GM18507 (cell line): Measurements from ENCODE around the gene CMTM4.
"Not testable (repeated sequence)": the region's sequence is repeated elsewhere in the genome, so short reads cannot be mapped to it uniquely, and the experiment has no call there.

Experiments
- DNase-seq: peaks from one replicate; pipeline ENCODE4 v3.0.0; 2011; ENCODE audit warnings: low read depth; ENCODE audit not compliant: insufficient read length; ENCODE audit errors: extremely low spot score
- FAIRE-seq: peaks from 2 replicates; lab custom pipeline; 2011; peaks lifted over from hg19 to GRCh38; lab: Jason Lieb, UNC

The CMTM4 gene

DNA sequence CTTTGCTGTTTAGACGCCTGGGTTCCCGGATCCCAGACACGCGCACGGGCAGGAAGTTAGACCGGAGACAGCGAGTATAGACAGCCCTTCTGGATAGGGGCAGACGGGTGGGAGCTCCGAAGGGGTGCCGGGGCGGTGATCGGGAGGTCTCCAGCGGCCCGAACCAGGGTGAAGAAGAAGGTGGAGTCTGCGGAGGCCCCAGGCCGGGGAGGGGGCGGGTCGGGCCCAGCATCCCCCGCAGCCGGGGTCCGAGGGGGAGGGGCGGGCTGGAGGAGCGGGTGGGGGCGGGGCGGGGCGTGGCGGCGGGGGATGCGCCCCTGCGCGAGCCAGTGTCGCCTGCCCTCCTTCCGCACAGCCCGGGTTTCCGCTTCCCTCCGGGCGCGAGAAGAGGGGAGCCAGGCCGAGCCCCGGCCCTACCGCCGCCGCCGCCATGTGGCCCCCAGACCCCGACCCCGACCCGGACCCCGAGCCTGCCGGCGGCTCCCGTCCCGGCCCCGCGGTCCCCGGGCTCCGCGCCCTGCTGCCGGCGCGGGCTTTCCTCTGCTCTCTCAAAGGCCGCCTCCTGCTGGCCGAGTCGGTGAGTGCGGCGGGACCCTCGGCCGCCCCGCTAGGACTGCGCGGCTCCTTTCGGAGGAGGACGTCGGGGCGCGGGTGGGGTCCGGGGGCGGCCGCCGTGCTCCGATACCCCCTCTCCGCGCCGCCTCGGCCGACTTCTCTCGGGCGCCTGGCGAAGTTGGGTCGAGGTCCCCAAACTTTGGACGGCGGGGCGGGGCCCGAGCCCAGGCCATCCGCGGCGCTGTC is 92.0 kb downstream of the CMTM4 start, which contains the start of gene CMTM3:
TSS of gene CMTM3 (plus strand) at position 329 of the 801 bp plus-strand sequence. CDS start at position 431, 102 bp downstream.
- no peak for FAIRE-seq
- DNase-seq, result peak; percentile 54

DNA sequence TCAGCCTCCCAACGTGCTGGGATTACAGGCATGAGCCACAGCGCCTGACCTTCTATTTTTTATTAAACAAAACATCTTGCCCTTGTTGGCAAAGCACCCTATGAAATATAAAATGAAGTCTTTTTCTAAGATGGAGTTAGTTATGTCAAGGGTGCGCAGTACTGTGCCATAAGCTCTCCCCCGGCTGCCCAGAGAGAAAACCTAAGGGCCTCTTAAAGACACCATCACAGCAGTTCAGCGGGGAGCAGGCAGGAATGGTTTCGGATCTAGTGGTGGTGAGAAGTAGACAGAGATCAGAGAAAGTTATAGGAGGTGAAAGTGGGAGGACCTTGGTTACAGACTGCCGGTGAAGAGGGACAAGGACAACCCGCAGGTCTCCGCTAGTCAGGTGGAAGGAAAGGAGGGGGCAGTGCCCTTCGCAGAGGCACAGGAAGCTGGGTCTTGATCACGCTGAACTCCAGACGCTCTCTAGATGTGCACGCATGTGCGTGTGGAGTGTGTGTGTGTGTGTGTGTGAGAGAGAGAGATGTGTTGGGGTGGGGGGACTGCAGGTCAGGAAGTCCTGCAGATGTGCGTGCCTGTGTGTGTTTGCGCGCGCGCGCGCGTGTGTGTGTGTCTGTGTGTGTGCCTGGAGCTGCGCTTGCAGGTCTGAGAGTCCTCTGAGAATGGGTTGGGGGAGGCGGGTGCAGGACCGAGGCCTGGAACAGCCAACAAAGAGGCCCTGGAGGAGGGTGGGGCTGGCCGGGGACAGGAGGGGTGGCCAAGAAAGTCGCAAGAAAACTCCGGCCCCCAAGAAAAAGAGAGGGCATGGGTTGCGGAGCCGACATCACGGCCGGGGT is 92.8 kb downstream of the CMTM4 start:
- FAIRE-seq (peak; percentile 73), DNase-seq (no peak)

DNA sequence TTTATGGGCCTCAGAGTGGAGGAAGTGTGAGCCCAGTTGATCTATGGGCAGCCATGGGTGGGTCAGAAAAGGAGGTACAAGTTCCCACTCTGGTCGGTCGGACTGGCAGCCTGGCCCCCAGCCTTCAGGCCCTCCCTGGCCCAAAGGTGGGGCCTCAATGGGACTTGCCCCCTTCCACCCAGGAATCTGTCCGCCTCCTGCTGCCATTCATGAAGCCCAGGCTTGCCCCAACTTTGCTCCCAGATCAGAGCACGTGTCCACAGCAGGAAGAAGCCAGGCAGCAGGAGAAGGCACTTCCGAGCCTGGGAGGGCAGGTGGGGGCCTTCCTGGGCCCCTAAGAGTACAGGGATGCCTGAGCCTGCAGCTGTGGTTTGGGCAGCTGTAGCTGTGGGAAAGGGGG is 95.1 kb downstream of the CMTM4 start:
- FAIRE-seq, result no peak

DNA sequence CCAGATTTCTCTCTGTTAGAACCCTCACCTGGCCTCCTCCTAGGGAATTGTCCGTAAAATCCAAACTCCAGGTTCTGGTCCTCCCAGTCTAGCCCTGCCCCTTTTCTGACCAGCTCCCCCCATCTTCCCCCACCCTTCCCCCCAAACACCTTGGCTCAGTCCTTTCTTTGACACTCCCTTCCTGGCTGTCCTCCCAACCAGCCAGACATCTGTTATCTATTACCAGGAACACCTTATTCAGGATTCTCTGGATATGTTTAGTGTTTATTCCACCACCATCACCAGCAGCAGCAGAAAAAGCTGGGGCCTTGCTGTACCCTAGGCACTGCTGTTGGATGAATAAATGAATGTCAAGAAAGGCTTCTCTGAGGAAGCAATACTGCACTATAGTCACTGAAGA is 96.1 kb downstream of the CMTM4 start:
- FAIRE-seq, result no peak
- DNase-seq, result no peak

More for the DNA sequence above, 95.1 kb downstream of the CMTM4 start:
- no peak for DNase-seq

DNA sequence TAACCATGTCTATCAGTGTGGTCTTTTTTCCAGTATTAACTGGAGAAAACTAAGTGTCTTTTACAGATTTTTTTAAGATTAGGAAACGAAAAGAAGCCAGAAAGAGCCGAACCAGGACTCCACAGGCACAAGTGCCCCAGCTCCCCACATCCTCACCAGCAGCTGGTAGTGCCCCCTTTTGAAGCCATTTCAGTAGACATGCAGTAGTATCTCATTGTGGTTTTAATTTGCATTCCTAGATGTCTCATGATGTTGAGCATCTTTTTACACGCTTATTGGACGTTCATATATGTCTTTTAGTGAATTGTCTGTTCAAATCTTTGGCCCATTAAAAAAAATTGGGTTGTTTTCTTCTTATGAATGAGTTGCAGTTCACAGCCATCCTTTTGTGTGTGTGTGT is 96.8 kb downstream of the CMTM4 start:
- no peak for FAIRE-seq

DNA sequence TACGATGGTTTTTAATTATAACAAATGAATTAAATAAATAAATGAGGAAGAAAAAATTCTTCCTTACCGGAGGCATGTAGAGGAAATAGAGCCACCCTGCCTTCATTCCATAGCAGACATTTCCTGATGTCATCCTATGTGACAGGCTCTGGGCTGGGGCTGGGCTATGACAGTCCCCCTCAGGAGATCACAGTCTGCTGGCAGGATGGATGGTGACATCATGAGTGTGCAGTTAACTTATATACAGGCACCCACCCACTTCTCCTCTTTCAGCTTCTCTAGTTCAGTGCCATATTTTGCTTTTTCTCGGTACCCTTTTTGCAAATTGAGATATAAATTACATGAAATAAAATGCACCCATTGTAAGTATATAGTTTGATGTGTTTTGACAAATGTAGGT is 98.4 kb downstream of the CMTM4 start:
- DNase-seq, result no peak

More for the DNA sequence above, 96.8 kb downstream of the CMTM4 start:
- no peak for DNase-seq

DNA sequence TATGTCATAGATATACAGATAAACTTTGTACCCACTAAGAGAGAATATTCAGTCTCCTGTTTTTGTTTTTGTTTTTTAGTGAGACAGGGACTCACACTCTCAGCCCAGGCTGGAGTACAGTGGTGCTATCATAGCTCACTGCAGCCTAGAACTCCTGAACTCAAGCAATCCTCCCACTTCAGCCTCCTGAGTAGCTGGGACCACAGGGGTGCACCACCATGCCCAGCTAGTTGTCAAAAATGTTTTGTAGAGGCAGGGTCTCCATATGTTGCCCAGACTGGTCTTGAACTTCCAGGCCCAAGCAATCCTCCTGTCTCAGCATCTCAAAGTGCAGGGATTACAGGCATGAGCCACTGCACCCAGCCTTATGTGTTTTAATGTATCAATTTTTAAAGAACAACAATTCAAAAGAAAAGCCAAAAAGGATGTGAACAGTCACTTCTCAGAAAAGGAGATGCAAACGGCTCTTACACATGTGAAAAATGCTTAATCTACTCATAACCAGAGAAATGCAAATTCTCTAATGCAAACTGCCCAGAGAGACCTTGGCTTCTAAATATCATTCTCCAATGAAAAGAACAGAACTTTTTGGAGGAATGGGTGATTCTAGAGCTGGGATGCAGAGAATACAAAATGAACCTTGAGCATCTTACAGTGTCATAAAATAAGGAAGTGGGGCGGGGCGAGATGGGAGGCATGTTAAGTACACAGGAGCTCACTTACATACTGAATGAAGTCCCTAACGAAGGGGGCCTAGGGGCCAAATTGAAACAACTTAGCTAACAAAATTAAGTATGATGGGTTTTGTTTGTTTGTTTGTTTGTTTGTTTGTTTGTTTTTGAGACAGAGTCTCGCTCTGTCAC is 99.3 kb downstream of the CMTM4 start:
- DNase-seq (no peak), FAIRE-seq (no peak)

More for the DNA sequence above, 98.4 kb downstream of the CMTM4 start:
- FAIRE-seq, result no peak

DNA sequence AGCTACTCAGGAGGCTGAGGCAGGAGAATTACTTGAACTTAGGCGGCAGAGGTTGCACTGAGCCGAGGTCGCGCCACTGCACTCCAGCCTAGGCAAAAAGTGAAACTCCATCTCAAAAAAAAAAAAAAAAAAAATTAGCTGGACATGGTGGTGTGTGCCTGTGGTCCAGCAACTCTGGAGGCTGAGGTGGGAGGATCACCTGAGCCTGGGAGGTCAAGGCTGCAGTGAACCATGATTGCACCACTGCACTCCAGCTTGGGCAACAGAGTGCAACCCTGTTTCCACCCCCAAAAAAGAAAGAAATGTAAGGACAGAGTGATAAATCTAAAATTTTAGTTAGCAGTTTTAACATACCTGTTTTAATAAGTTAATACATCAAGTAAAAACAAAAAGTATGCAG is 100.0 kb downstream of the CMTM4 start:
- FAIRE-seq, DNase-seq: not testable (repeated sequence)

DNA sequence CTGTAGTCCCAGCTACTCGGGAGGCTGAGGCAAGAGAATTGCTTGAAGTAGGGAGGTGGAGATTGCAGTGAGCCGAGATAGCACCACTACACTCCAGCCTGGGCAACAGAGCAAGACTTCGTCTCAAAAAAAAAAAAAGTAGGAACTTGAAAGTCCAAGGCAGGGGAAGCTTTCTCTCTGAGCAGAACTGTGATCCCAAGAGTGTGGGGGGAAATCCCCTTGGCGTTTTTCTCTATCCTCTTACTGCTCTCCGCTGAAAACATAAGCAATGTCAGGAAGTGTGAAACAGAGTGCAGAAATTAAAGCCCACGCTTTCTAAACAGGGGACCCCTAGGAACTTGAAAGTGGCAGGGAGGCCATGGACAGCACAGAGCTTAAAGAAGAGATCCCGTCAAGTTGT is 101.8 kb downstream of the CMTM4 start:
- DNase-seq (no peak), FAIRE-seq (no peak)

DNA sequence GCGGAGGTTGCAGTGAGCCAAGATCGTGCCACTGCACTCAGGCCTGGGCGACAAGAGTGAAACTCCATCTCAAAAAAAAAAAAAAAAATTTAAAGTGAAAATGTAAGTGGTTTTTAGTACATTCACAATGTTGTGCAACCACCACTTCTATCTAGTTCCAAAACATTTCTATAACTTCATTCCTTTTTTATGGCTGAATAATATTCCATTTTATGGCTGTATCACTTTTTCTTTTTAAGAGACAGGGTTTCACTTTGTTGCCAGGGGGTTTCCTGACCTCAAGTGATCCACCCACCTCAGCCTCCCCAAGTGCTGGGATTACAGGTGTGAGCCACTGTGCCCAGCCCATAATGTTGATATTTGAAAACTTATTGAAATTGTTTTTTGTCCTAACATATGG is 103.7 kb downstream of the CMTM4 start:
- FAIRE-seq (no peak), DNase-seq (no peak)

DNA sequence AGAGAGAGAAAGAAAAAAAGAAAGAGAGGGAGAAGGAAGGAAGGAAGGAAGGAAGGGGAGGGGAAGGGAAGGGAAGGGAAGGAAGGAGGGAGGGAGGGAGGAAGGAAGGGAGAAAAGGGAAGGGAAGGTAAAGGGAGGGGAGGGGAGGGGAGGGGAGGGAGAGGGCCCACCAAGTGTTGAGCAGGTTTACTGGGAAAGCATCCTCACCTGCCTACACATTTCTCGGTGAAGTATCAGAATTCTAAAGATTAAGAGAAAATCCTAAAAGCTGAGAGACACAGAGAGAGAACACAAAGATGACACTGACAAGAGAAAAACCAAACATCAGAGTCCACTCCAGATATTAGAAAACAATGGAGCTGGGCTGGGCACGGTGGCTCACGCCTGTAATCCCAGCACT is 104.3 kb downstream of the CMTM4 start:
- no peak for FAIRE-seq
- no peak for DNase-seq

DNA sequence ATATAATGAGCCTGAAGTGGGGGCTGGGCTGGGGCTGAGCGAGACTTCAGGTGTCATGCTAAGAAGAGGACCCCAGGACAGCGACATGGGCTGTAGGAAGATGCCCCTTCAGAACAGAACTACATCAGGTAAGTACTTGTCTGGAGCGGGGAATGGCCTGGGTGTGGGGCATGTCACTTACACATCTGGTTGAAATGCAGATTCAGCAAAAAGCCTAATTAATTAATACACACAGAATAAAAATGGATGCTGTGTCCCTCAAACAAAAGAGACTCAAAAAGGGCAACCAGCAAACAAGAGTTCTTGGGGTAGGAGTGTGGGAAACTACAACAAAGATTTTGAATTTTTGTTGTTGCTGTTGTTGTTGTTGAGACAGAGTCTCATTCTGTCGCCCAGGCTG is 105.5 kb downstream of the CMTM4 start:
- DNase-seq, result no peak
- no peak for FAIRE-seq

DNA sequence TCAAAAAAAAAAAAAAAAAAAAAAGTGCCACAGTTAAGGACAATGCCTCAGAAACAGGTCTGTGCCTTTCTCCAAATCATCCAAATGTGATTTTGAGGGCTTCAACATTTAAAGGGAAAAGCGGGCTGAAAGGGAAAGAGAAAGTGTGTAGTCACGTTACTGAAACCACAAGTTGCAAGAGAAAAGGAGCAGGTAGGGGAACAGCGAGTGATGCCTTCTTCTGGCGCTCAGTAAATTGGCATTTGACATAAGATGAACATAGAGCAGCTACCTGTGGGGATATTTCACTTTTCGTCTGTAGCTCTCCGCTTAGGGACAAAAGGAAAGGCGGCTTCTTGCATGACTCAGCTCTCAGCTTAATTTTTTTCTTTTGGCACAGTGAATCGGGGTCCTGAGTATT is 106.2 kb downstream of the CMTM4 start:
- peak; percentile 80 for FAIRE-seq
- no peak for DNase-seq

DNA sequence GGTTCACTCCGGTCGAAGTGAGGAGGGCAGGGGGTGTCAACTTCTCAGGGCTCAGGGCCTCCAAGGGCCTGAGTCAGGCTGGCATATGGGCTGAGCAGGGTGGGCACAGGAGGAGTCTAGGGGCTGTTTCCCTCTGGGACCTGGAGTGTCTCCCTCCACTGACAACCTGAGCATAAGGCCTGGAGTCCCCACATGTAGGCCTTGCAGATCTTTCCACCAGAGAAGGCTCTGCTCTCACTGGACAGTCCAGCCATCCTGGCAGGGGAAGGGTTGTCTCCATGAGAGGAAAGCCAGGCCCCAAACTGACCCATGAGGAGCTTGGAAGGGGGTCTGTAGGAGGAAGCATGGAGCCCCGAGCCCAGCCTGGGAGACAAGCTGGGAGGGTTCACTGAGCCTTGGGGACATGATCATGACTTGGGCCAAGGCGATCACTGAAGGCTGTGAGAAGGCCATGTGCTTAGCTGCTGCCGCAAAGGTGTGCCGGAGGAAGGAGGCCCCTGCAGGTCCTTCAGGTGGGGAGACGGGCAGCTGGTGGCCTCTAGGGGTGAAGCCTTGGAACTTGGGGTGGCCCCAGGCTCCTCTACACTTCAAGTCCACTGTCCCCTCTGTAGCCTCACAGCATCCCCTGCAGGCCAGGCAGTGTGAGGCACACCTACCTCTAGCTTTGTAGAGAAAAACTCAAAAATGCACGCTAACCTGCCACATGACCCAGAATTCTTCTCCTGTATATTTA is 107.4 kb downstream of the CMTM4 start:
- DNase-seq (peak; percentile 44), FAIRE-seq (no peak)

DNA sequence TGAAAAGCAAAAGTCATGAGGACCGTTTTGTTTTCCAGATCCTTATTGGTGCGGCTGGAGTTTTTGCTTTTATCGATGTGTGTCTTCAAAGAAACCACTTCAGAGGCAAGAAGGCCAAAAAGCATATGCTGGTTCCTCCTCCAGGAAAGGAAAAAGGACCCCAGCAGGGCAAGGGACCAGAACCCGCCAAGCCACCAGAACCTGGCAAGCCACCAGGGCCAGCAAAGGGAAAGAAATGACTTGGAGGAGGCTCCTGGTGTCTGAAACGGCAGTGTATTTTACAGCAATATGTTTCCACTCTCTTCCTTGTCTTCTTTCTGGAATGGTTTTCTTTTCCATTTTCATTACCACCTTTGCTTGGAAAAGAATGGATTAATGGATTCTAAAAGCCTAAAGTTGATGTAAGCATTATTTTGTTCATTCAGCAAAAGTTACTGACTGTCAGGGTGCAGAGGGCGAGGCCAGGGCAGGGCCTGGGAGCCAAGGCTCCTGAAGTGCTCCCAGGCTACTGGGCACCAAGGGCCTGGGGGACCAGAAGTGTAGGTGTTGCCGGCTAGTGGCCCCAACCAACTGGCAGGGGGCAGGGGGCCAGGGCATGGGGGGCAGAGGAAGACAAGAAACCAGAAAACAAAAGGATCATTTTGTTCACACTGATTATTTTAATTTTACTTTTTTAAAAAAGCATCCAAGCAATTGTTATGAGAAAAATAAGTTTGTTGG is 108.5 kb downstream of the CMTM4 start:
- DNase-seq, result no peak
- no peak for FAIRE-seq

DNA sequence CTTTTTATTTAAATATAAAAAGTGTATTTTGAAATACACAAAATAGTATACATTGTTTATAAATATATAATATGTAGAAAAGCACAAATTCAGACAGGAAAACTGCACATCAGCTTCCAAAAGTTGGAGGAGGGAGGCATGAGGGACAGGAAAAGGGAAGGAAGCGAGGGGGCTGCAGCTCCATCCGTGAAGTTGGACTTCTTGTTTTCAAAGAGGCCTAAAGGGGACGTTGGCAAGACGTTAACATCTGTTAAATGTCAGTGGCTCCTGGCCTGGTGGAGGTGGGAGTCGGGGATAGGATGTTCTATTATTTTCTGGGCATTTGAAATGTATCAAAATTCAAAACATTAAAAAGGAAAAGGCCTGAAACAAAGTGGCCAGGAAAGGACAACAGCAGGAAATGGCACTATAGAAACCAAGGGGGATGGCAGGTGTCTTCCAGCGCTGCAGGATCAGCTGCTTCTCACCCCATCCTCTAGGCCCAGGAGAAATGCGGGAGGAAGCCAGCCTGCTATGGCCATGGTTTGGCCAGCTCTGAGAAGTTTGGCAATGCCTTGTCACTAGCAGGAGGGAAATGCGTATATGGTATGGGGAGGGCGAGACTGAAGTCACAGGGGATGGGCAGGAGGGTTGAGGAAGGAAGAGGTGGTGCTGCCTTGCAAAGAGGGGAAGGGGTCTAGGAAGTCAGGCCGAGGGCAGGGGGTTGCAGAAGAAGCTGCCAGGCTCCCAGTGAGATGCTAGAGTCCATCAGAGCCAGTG is 110.9 kb downstream of the CMTM4 start:
- FAIRE-seq (no peak), DNase-seq (no peak)

DNA sequence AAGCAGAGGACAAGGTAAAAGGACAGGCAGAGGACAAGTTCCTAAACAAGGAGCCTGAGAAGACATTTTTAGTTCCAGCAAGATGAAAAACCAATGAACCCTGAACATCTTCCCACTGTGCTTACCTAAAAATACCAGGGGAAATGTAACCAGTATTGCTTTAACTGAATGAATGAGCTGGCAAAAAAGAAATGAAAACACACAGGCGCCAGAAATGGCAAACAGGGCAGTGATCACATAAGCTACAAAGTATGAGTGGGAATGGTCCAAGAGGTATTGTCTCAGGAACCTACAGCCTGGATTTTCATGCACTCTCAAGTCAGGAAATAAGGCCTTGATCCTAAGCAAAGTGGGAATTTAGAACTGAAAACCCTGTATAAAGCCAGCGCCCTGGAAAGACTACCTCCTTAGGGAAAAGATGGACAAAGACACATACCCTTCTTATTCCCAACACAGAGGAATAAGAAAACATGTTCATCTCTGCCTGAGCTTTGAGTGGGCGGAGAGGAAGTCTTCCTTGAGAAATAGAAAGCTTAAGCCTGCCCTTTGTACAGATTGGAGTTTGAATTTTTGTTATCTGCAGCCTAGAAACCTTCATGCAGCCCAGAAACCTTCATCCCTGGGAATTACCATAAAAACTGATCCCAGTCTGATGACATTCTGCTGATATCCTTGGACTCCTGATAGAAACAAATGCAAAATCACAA is 115.1 kb downstream of the CMTM4 start:
- FAIRE-seq (no peak), DNase-seq (no peak)
